GM11168 (cell line): Measurements from ENCODE around the gene PMF1.

Source experiments
- in situ Hi-C: fragments of 300-500 bp; cut with MboI; formaldehyde crosslinking; loops from one replicate; pipeline ENCODE4 v1.12.0; 2022; ENCODE audit warnings: low sequenced_read_pairs; ENCODE audit not compliant: unreplicated experiment

PMF1 gene

GRCh38 chr1:156259805-156260204 lies 47.0 kb downstream of the PMF1 start:
- in situ Hi-C loops, result no loop called here

DNA sequence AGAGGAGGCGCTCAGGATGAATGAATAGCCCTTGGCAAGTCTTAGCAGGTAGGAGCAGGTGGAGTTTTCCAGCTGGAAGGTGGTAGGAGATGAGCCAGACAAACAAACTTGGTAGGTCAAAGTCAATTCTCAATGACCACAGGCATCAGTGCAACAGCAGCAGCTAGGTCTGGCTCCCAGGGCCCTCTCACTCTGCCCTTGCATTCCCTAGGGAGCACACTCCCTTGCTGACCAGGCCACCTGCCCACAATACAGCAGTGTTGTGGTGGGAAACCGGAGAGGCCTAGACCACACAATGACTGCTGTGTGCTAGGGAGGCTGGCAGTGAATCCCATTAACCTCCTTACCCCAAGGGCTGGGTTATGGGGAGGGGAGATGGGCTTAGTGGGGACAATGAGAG lies 48.1 kb downstream of the PMF1 start:
- in situ Hi-C loops, result no loop called here

GRCh38 chr1:156262461-156263287 lies 49.9 kb downstream of the PMF1 start:
- in situ Hi-C loops, result no loop called here

- in situ Hi-C loops, result no loop called here
Observed at GRCh38 chr1:156263288-156263655, 50.5 kb downstream of the PMF1 start.

- in situ Hi-C loops, result no loop called here
Observed at GRCh38 chr1:156266051-156266450, 53.2 kb downstream of the PMF1 start.

GRCh38 chr1:156268336-156268735 lies 55.5 kb downstream of the PMF1 start:
- in situ Hi-C loops, result no loop called here

- in situ Hi-C loops, result no loop called here
Observed at GRCh38 chr1:156270314-156270713, 57.5 kb downstream of the PMF1 start.

DNA sequence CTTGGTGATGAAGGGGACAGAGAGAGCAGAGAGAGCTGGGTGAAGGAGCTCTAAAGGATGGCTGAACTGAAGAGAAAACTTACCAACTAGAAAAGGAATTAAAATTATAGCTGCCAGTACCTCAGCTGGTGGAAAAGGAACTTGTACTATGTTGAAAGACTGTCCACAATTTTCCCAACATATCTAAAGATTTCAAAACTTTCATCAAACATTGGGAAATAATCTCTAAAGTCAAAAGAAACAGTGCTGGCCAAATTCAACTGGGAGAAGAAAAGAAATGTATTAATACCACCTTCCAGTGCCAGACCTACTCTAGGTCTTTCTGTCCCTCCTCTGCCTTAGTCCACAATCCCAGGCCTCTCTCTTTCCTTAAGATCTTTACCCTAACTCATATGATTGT lies 63.7 kb downstream of the PMF1 start:
- in situ Hi-C loops, result no loop called here

DNA sequence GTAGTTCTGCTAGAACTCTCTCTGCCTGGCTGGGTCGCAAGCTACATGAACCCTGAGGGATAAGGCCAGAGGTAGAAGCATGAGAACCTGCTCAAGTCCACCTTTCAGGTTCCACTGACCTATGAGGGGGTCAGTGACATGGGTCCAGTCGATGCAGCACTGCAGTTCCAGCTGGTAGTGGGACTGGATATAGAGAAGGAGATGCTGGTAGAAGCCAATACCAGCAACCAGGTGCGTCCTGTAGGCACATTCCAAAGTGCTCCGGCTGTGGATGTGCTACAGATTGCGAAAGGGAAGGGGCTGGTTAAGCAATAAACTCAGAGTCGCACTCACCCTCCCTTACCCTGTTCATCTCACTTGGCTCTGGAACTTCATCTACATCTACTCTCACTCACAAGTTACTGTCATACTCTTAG lies 64.2 kb downstream of the PMF1 start:
- in situ Hi-C loops, result no loop called here

DNA sequence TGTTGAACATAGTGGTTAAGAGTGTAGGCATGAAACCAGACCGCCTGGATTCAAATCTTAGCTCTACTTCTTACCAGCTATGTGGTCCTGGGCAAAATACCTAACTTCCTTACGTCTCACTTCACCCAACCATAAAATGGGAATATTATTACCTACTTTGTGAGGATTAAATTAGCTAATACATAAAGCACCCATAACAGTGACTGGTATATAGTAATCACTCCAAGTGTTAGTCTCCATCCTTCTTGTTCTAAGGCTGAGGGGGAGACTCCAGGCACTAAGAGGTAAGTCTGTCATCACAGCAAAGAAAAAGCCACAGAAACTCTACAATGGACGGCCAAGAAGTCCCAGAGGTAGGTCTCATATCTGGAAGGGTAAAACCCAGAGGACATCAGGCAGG lies 67.0 kb downstream of the PMF1 start:
- in situ Hi-C loops, result no loop called here

GRCh38 chr1:156281281-156281680 lies 68.5 kb downstream of the PMF1 start:
- in situ Hi-C loops, result no loop called here

DNA sequence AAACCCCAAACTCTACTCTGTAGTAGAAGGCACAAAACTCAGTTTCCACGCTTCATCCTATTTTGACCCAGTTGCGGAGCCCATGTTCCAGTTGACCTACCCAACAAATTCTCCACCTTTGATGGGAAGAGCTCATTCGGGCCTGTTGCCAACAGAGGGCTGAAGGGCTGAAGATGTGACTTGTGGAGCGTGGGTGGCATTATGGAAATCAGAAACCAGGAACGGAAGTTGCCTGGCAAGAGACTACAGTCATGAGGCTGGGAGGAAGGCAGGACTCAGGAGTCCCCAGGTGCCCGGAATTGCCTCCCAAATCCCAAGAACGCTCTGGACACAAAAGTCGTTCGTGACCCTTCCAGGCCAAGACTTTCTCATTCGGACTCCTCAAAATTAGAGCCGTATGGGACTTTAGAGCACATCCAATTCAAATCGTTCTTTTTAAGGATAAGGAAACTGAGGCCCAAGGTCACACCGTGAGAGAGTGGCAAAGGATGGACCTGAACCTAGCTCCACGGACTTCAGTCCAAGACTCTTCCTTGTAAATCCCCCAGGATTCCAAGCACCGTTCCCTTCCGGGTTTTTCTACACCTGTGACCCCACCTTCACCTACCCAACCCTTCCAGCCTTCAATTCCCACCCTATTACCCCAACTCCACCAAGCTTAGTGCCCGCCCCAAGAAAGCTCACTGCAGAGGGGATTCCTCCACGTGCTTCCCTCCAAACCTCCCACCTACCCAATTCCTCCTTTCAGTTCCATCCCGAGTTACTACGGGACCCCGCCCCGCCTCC lies 69.1 kb downstream of the PMF1 start:
- in situ Hi-C loops, result no loop called here

DNA sequence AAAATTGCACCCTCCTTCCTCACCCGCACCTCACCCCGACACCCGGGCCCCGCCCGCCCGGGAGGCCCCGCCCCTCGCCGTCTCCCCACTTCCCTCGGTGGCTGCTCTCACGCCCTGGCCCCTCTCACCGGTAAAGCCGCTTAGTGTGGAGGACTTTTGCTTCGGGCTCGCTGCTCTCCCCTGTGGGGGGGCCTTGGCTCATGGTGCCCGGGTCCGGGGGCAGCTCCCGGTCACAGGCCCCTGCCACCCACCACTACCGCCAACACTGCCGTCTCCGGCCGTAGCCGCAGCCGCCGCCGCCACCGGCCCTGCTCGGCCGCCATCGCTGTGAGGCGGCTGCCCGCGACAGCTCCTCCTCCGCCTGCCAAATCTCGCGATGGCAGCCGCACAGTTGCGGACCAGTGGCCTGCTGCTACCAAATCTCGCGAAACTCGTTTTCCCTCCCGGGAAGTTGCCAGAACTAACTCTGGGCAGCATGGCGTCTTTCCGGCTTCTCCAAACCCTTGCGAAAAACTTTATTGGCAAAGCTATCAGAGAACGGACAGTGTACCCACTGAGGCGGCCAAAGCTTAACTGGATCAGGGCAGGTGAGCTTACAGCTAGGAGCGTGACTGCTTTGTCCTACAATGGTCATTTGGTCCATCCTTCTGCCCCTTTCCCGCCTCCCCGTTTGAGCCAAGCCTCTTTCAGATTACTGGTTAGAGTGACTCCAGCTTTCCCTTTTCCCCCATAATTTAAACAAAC lies 69.8 kb downstream of the PMF1 start, which contains the start of gene SMG5:
TSS of gene SMG5 (minus strand) at position 347 of the 744 bp plus-strand sequence. CDS start at position 202, 145 bp downstream.
- in situ Hi-C loops, result no loop called here

GRCh38 chr1:156283521-156283920 lies 70.7 kb downstream of the PMF1 start:
- in situ Hi-C loops, result no loop called here

DNA sequence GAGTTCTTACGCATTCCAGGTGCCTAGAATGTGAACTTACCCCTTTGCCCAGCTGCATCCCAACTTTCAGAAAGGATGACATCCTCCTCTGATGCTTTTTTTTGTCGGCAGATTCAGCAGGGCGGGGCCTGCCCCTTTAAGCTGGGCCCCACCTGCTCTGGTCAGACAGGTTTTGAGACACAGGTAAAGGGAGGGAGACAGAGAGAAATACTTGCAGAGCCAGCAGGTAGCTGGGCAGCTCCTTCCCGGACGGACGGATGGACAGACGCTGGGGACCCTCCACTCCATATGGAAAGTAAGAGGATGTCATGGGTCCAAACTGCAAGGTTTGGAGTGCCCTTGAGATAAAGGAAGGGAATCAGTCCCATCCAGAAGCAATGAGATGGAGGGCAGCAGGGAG lies 71.3 kb downstream of the PMF1 start, which contains the start of gene TMEM79:
TSS of gene TMEM79 (plus strand) at position 214 of the 400 bp plus-strand sequence. CDS start 902 bp downstream, outside the sequence.
- in situ Hi-C loops, result no loop called here

DNA sequence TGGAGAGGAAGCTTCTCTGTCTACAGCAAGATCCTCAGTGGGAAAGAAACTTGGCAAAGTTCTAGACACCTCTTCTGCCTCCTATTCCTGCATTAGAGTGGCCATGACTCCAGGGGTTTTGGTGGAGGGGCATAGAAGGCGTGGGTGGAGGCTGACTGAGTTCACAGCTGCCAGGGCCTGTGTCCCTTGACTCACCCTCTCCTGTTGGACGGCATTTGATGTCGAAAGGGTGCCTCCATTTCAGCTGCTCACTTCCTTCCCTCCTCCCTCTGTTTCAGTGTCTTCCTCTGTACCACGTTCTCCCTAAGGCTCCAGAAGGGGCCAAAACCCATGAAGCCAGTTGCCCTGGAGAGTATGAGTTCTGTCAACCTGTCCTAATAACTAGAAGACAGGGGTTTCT lies 72.0 kb downstream of the PMF1 start:
- in situ Hi-C loops, result no loop called here

- in situ Hi-C loops, result no loop called here
Observed at GRCh38 chr1:156285437-156285836, 72.6 kb downstream of the PMF1 start.

DNA sequence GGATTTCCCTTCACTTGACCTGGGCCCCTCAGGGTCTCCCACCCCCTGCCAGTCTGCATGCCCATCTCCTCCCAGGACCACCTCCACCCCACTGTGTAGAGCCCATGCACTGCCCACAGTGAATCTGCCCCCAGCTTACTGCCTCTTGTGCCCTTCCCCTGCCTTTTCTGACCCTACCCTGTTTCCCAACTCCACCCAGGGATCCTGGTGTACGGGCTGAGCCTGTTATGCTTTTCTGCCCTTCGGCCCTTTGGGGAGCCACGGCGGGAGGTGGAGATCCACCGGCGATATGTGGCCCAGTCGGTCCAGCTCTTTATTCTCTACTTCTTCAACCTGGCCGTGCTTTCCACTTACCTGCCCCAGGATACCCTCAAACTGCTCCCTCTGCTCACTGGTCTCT lies 73.3 kb downstream of the PMF1 start:
- in situ Hi-C loops, result no loop called here
